Subcutaneous abdominal adipose tissue (tissue), 5 donors: ENCODE results near the gene KISS1R.

Experiments
- H3K27ac ChIP-seq: one replicate; pipeline ENCODE4 v1.7.0; 2013; ENCODE audit warnings: low read depth, mild to moderate bottlenecking, inconsistent platforms, low read length, moderate library complexity
- H3K27me3 ChIP-seq, 5 donors: one replicate each; pipeline ENCODE4 v1.7.0; 2013; ENCODE audit warnings: low read length in 5 of 5, inconsistent platforms in 1 of 5; ENCODE audit not compliant: control insufficient read depth in 5 of 5, insufficient read depth in 4 of 5
- H3K36me3 ChIP-seq, 5 donors: one replicate each; pipeline ENCODE4 v1.7.0; 2013; ENCODE audit warnings: low read length in 5 of 5; ENCODE audit not compliant: control insufficient read depth in 5 of 5, insufficient read depth in 5 of 5
- H3K4me1 ChIP-seq, 5 donors: one replicate each; pipeline ENCODE4 v1.7.0; 2013; ENCODE audit warnings: low read length in 5 of 5, mild to moderate bottlenecking in 3 of 5, moderate library complexity in 1 of 5; ENCODE audit not compliant: control insufficient read depth in 5 of 5, insufficient read depth in 5 of 5
- H3K4me3 ChIP-seq, 5 donors: one replicate each; pipeline ENCODE4 v1.7.0; 2013; ENCODE audit warnings: low read length in 5 of 5, low read depth in 1 of 5
- H3K9ac ChIP-seq, 5 donors: one replicate each; pipeline ENCODE4 v1.7.0; 2013; ENCODE audit warnings: low read length in 5 of 5, mild to moderate bottlenecking in 4 of 5, moderate library complexity in 3 of 5
- H3K9me3 ChIP-seq, 5 donors: one replicate each; pipeline ENCODE4 v1.7.0; 2013; ENCODE audit warnings: low read length in 5 of 5; ENCODE audit not compliant: control insufficient read depth in 5 of 5
- donor health status: healthy.
- donor health status: healthy.
- donor health status: healthy.
- donor health status: healthy.
- donor health status: healthy.

The KISS1R gene

GRCh38 chr19:947090-947706 lies 30.1 kb downstream of the KISS1R start:
- Histone ChIP-seq H3K27ac (no peak overlapping the region), H3K4me3 (no peak overlapping the region), H3K9me3 (no peaks in the 10 kb centered on the region), H3K27me3 (no peaks in the 10 kb centered on the region), H3K4me1 (peaks cover 2 to 42% (median 17%) of the 10 kb centered on the region in 5 donors), H3K9ac (no peak overlapping the region), H3K36me3 (peaks cover 0 to 18% (median 5%) of the 10 kb centered on the region in 5 donors)

DNA sequence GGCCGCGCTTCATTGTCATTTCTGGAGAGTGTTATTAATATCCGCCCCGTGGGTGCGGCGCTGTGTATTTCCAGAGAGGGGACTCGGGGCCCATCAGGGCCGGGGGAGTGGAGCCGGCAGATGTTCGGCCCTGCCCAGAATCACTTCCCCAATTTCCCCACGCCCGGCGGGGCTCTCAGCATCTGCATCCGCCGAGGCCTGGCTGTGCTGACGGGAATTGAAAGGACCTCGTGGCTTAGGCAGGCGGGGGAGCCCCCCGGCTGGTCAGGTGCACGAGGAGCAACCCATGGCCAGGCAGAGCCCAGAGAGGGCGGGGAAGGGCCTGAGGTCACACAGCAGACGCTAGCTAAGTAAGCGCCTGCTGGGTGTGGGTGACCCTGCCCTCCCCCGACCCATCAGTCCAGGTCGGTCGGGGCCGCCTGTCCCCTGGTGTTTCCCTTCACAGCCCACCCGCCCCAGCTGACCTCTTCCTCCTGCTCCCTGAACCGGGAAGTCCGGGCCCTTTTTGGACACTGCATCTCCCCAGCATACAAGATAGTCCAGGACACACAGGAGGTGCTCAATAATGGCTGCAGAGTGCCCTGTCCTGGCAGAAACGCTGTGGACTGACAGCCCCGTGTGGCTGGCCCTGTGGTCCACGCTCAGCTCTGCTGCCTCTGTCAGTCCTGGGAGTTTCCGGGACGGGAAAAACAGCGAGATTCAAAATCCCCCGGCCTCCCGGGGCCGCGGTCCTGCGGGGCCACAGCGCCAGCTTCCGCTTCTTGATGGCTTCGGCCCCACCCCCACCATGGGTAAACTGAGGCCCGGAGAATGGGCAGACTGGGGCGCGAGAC lies 30.8 kb downstream of the KISS1R start:
- H3K9me3 ChIP-seq, result no peaks in the 10 kb centered on the region
- H3K27me3 ChIP-seq, result no peaks in the 10 kb centered on the region
- H3K27ac ChIP-seq, result no peak overlapping the region
- no peak overlapping the region for H3K9ac ChIP-seq
- H3K4me3 ChIP-seq, result no peak overlapping the region
- peaks cover 0 to 14% (median 1%) of the 10 kb centered on the region in 5 donors for H3K36me3 ChIP-seq
- H3K4me1 ChIP-seq, result peaks cover 2 to 41% (median 21%) of the 10 kb centered on the region in 5 donors

GRCh38 chr19:948842-949496 lies 31.8 kb downstream of the KISS1R start:
- Histone ChIP-seq H3K9ac (no peak overlapping the region), H3K27me3 (no peaks in the 10 kb centered on the region), H3K4me3 (no peak overlapping the region), H3K4me1 (peaks cover 2 to 42% (median 28%) of the 10 kb centered on the region in 5 donors), H3K9me3 (no peaks in the 10 kb centered on the region), H3K27ac (no peak overlapping the region), H3K36me3 (peaks cover 0 to 5% (median 0%) of the 10 kb centered on the region in 5 donors)

DNA sequence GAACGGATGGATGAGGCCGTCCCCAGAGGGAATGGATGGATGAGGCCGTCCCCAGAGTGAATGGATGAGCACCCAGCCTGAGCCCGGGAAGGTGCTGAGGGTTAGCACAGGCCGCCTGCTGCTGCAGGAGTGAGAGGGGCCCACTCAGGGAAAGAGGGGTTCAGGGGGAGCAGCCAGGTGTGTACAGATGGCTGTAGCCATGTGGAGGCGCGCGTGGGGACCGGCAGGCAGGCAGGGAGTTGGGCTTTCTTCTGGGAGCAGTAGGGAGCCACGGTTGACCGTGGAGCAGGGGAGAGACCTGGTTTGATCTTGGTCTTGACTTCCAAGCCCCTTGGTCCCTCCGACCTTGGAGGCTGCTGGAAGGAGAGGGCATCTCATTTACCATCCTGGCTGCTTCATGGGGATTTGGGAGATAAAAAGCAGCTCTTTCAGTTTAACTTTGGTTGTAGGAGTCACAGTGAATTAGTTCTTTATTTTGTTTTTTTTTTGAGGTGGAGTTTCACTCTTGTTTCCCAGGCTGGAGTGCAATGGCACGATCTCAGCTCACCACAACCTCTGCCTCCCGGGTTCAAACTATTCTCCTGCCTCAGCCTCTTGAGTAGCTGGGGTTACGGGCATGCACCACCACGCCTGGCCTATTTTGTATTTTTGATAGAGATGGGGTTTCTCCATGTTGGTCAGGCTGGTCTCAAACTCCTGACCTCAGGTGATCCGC lies 33.4 kb downstream of the KISS1R start:
- peaks cover 0 to 28% (median 18%) of the 10 kb centered on the region in 5 donors for H3K4me1 ChIP-seq
- H3K27me3 ChIP-seq, result no peaks in the 10 kb centered on the region
- H3K4me3 ChIP-seq, result no peak overlapping the region
- peaks cover 0 to 5% (median 0%) of the 10 kb centered on the region in 5 donors for H3K36me3 ChIP-seq
- H3K9ac ChIP-seq, result no peak overlapping the region
- no peaks in the 10 kb centered on the region for H3K9me3 ChIP-seq
- H3K27ac ChIP-seq, result no peak overlapping the region

GRCh38 chr19:952049-952679 lies 35.0 kb downstream of the KISS1R start:
- Histone ChIP-seq H3K9ac (no peak overlapping the region), H3K27ac (no peak overlapping the region)

DNA sequence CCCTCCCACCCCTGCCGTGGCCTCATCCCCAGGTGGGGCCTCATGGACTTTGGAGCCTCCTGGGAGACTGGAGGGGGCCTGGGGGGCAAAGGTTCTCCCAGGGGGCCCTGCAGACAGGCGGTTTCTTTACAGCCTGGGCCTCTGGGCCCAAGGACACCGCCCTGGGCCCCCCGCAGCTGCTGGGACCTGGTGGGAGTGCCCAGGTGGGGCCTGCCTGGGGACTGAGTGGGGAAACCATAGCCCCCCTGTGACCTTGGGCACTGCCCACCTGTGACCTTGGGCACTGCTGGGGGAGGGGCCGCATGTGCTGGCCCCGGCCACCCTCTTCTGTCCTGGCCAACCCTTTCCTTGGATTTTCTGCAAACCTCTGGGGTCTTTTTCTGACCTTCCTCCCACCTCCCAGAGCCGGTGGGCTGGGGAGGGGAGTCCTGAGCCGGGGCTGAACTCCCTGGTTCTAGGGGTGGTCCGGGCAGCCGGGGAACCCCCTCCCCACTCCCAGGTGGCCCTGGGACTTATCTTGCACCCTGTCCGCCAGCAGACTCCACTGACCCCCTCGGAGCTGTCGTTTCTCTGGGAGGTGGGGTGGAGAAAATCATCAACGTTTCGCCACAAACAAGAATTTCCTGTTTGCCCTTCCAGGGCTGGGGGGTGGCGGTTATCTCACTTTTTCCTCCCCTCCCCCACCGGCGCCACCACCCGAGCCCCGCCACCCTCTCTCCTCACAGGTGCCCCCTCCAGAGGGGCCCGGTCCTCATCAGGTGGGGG lies 35.7 kb downstream of the KISS1R start:
- H3K27me3 ChIP-seq, result no peaks in the 10 kb centered on the region
- no peaks in the 10 kb centered on the region for H3K9me3 ChIP-seq
- H3K4me3 ChIP-seq, result no peak overlapping the region
- H3K9ac ChIP-seq, result peak overlapping the region in 1 of 5 donors; percentile 10
- no peak overlapping the region for H3K27ac ChIP-seq
- peaks cover 0 to 18% (median 13%) of the 10 kb centered on the region in 5 donors for H3K4me1 ChIP-seq
- peaks cover 0 to 3% (median 0%) of the 10 kb centered on the region in 5 donors for H3K36me3 ChIP-seq

More at GRCh38 chr19:952049-952679, 35.0 kb downstream of the KISS1R start:
- no peaks in the 10 kb centered on the region for H3K9me3 ChIP-seq
- H3K4me3 ChIP-seq, result no peak overlapping the region
- peaks cover 0 to 22% (median 16%) of the 10 kb centered on the region in 5 donors for H3K4me1 ChIP-seq
- H3K27me3 ChIP-seq, result no peaks in the 10 kb centered on the region
- peaks cover 0 to 5% (median 0%) of the 10 kb centered on the region in 5 donors for H3K36me3 ChIP-seq

DNA sequence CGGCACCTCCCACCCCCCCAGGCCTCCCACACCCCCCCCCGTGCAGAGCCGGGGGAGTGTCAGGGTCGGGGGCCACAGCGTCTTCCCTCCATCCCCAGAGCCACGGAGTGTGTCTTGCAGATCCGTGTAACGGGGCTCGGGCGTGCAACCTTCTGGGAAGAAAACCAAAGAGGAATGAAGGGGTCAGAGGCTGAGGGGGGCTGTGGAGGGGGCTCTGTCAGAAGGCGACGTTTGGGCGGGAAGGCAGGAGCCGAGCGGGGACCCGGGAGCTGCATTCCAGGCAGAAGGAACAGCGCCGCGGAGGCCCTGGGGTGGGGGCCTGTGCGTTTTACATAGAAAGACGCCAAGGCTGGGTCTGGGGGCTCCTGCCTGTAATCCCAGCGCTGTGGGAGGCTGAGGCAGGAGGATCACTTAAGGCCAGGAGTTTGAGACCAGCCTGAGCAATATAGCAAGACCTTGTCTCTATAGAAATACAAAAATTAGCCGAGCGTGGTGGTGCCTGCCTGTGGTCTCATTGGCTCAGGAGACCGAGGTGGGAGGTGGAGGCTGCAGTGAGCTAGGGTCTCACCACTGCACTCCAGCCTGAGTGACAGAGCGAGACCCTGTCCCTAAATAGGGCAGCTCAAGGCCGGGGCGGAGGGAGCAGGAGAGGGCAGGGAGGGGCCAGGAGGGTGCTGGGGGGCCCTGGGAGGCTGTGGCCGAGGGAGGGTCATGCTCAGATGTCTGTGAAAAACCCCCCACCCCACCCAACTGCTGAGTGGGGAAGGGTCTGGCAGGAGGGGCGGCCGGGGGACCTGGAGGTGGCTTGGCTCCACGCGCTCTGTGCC lies 36.5 kb downstream of the KISS1R start:
- H3K36me3 ChIP-seq, result no peaks in the 10 kb centered on the region
- no peak overlapping the region for H3K27ac ChIP-seq
- H3K4me3 ChIP-seq, result no peak overlapping the region
- H3K27me3 ChIP-seq, result no peaks in the 10 kb centered on the region
- H3K9ac ChIP-seq, result no peak overlapping the region
- peaks cover 0 to 16% (median 8%) of the 10 kb centered on the region in 5 donors for H3K4me1 ChIP-seq
- H3K9me3 ChIP-seq, result no peaks in the 10 kb centered on the region

GRCh38 chr19:954272-954671 lies 37.1 kb downstream of the KISS1R start:
- Histone ChIP-seq H3K27me3 (no peaks in the 10 kb centered on the region), H3K4me1 (peaks cover 0 to 16% (median 8%) of the 10 kb centered on the region in 5 donors), H3K36me3 (peaks cover 0 to 5% (median 3%) of the 10 kb centered on the region in 5 donors), H3K9me3 (no peaks in the 10 kb centered on the region), H3K9ac (no peak overlapping the region), H3K27ac (no peak overlapping the region), H3K4me3 (no peak overlapping the region)
